Activated CD4-positive, alpha-beta T cell treated with anti-CD3 and anti-CD28 coated beads, Interleukin-2, amount 10 ng/mL, durations not matched to agents 7 days and 5 days (primary cell): Measurements from ENCODE around the gene NOXA1. TPM values are rescaled to one million over a fixed set of nuclear protein-coding genes. Genes with fewer than 3 reads are reported as not detected.

Experiments used
- CTCF ChIA-PET: fragments of 350-600 bp; sonication (Branson Sonifier 250); formaldehyde crosslinking; loops from one replicate; lab custom pipeline; 2021; ENCODE audit warnings: antibody characterized with exemption; lab: Charles Lee
- POLR2A ChIA-PET: fragments of 350-600 bp; sonication (Branson Sonifier 250); formaldehyde crosslinking; loops from one replicate; lab custom pipeline; 2021; ENCODE audit warnings: antibody characterized with exemption; lab: Charles Lee
- DNase-seq: peaks from one replicate; pipeline ENCODE4 v3.0.0-alpha.2; 2020
- H3K27ac Mint-ChIP-seq: one replicate; pipeline ENCODE4 v1.8.0; 2021; ENCODE audit warnings: mild to moderate bottlenecking, moderate library complexity, mixed read lengths
- H3K27me3 Mint-ChIP-seq: one replicate; pipeline ENCODE4 v1.8.0; 2021; ENCODE audit warnings: mixed read lengths
- H3K36me3 Mint-ChIP-seq: one replicate; pipeline ENCODE4 v1.8.0; 2021; ENCODE audit warnings: low read depth, mixed read lengths
- H3K4me1 Mint-ChIP-seq: one replicate; pipeline ENCODE4 v1.8.0; 2021; ENCODE audit warnings: mixed read lengths
- H3K4me3 Mint-ChIP-seq: one replicate; pipeline ENCODE4 v1.8.0; 2021; ENCODE audit warnings: mild to moderate bottlenecking, moderate library complexity, mixed read lengths
- H3K9me3 Mint-ChIP-seq: one replicate; pipeline ENCODE4 v1.8.0; 2021; ENCODE audit warnings: mixed read lengths
- total RNA-seq, 2 experiments: library from RNA; stranded (reverse); gene quantifications; one replicate each; pipeline ENCODE4 v1.2.3, GENCODE V29; 2021

Gene NOXA1
- total RNA-seq, 2 experiments from 2014 or later, result 0.46 to 1.1 TPM

- no peaks in the 10 kb centered on the region for H3K4me1 Mint-ChIP-seq
- DNase-seq, result no peak
- H3K9me3 Mint-ChIP-seq, result no peaks in the 10 kb centered on the region
- H3K27ac Mint-ChIP-seq, result no peak overlapping the region
- POLR2A ChIA-PET, result no interaction called here
- CTCF ChIA-PET, result no interaction called here
- H3K4me3 Mint-ChIP-seq, result no peak overlapping the region
- H3K36me3 Mint-ChIP-seq, result no peaks in the 10 kb centered on the region
- peaks cover 11% of the 10 kb centered on the region for H3K27me3 Mint-ChIP-seq
Measured at GRCh38 chr9:137428841-137429545, 5.8 kb downstream of the NOXA1 start.

GRCh38 chr9:137429546-137429890, 6.3 kb downstream of the NOXA1 start:
- Mint-ChIP-seq H3K36me3 (no peaks in the 10 kb centered on the region), H3K27me3 (peaks cover 6% of the 10 kb centered on the region), H3K4me3 (no peak overlapping the region), H3K4me1 (no peaks in the 10 kb centered on the region), H3K27ac (no peak overlapping the region), H3K9me3 (no peaks in the 10 kb centered on the region)
- ChIA-PET POLR2A (no interaction called here), CTCF (no interaction called here)
- DNase-seq, result no peak

DNA sequence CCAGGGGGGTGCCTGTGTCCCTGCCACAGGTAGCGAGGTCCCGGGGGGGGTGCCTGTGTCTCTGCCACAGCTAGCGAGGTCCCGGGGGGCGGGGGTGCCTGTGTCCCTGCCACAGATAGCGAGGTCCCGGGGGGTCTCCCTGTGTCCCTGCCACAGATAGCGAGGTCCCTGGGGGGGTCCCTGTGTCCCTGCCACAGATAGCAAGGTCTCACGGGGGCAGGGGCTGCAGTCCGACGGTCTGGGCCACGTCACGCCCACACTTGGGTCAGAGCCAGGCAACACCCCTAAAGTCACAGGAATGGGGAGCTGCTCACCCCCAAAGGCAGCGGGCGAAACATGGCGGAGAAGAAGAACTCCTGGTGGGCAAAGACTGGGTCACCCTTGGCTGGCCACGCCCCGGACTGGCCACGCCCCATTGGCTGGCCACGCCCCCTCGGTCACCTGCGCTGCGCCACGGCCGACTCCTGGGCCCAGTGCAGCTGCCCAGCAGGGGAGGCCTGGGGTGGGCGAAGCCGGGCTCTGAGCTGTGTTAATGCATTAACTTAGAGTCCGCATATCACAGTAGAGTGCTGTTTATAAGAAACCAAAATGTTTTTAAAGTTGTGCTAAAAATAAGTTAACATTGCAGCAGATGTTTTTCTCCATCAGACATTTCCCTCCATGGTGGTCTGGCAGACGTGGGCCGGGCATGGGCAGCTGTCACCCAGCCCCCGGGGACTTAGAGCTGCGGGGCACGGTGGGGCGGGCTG, 7.0 kb downstream of the NOXA1 start:
- ChIA-PET CTCF (interaction anchor here (0.7 kb wide), 1 partner anchor 16 kb away, joined by 3 read pairs; no protein-coding TSS in a partner anchor), POLR2A (no interaction called here)
- Mint-ChIP-seq H3K36me3 (no peaks in the 10 kb centered on the region), H3K27me3 (no peaks in the 10 kb centered on the region), H3K9me3 (no peaks in the 10 kb centered on the region), H3K4me1 (no peaks in the 10 kb centered on the region), H3K27ac (no peak overlapping the region), H3K4me3 (no peak overlapping the region)
- no peak for DNase-seq

DNA sequence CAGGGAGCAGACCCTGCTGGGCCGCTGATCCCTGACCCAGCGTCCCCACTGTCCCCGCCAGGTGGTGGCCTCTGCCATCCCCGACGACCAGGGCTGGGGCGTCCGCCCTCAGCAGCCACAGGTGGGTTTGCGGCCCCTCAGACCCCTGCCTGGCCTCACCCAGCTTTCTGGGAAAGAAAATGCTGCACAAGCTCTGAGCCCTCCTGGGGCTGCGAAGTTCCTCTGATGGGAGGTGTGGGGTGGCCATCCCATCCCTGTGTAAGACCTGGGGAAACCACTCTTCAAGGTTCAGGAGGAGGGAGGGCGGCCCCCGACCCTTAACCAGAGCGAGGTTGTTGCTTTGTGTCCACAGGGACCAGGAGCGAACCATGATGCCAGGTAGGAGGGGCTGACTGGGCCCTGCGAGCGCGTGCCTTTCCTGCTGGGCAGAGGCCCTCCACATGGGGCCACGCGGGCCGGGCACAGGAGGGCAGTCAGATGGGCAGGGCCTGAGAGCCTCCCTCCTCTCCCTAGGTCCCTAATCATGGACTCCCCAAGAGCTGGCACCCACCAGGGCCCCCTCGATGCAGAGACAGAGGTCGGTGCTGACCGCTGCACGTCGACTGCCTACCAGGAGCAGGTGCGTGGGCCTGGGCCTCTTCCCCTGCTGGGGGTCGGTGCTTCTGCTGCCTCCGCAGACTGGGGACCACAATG, 7.7 kb downstream of the NOXA1 start:
- DNase-seq, result no peak
- no peaks in the 10 kb centered on the region for H3K4me1 Mint-ChIP-seq
- CTCF ChIA-PET, result interaction anchor here (0.7 kb wide), 1 partner anchor 15 kb away, joined by 3 read pairs; no protein-coding TSS in a partner anchor
- H3K9me3 Mint-ChIP-seq, result no peaks in the 10 kb centered on the region
- H3K27ac Mint-ChIP-seq, result no peak overlapping the region
- no peaks in the 10 kb centered on the region for H3K27me3 Mint-ChIP-seq
- no peaks in the 10 kb centered on the region for H3K36me3 Mint-ChIP-seq
- H3K4me3 Mint-ChIP-seq, result no peak overlapping the region
- POLR2A ChIA-PET, result no interaction called here

- no peaks in the 10 kb centered on the region for H3K27me3 Mint-ChIP-seq
- no peaks in the 10 kb centered on the region for H3K9me3 Mint-ChIP-seq
- DNase-seq, result no peak
- CTCF ChIA-PET, result interaction anchor here (0.8 kb wide), 1 partner anchor 8 kb away, joined by 3 read pairs; the partner anchor contains the start of genes EXD3 and NOXA1
- no peaks in the 10 kb centered on the region for H3K36me3 Mint-ChIP-seq
- H3K27ac Mint-ChIP-seq, result no peak overlapping the region
- no peaks in the 10 kb centered on the region for H3K4me1 Mint-ChIP-seq
- no peak overlapping the region for H3K4me3 Mint-ChIP-seq
- POLR2A ChIA-PET, result no interaction called here
Measured at GRCh38 chr9:137431416-137431931, 8.3 kb downstream of the NOXA1 start.

DNA sequence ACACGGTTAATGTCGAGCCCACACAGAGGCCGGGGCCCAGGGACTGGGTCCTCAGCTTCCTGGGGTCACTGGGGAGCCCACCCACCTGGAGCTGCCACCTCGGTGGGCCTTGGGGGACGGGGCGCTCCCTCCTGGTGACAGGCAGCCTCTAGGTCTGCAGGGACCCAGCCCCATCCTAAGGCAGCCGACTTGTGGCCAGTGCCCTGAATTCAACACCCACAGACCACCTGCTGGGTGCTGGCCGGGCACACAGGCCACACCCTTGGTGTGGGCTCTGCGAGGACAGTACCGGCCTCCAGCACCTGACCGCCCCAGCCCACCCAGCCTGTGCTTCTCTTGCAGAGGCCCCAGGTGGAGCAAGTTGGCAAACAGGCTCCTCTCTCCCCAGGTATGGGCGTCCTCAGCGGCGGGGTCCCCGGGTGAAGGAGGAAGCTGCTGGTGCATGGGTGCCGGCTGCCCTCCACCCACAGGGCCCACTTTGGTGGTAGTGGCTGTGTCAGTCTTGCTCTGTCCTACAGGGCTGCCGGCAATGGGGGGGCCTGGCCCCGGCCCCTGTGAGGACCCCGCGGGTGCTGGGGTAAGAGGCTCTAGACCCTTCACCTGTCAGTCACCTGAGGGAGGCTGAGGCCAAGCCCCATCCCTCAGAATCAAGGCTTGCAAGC, 9.6 kb downstream of the NOXA1 start:
- POLR2A ChIA-PET, result no interaction called here
- Mint-ChIP-seq H3K9me3 (no peaks in the 10 kb centered on the region), H3K4me1 (no peaks in the 10 kb centered on the region), H3K27ac (no peak overlapping the region), H3K4me3 (no peak overlapping the region), H3K27me3 (no peaks in the 10 kb centered on the region), H3K36me3 (no peaks in the 10 kb centered on the region)
- DNase-seq, result no peak
- CTCF ChIA-PET, result interaction anchor here (1.6 to 2.3 kb wide), 2 partner anchors 10 to 11 kb away, joined by 6 to 13 read pairs; partner anchors contain the start of genes EXD3 and NOXA1

GRCh38 chr9:137433349-137433915, 10.2 kb downstream of the NOXA1 start:
- Mint-ChIP-seq H3K9me3 (no peaks in the 10 kb centered on the region), H3K27ac (no peak overlapping the region), H3K27me3 (no peaks in the 10 kb centered on the region), H3K4me1 (no peaks in the 10 kb centered on the region), H3K4me3 (no peak overlapping the region), H3K36me3 (no peaks in the 10 kb centered on the region)
- no peak for DNase-seq
- CTCF ChIA-PET, result interaction anchor here (1.6 to 2.3 kb wide), 2 partner anchors 10 kb away, joined by 6 to 13 read pairs; partner anchors contain the start of genes EXD3 and NOXA1
- POLR2A ChIA-PET, result no interaction called here

DNA sequence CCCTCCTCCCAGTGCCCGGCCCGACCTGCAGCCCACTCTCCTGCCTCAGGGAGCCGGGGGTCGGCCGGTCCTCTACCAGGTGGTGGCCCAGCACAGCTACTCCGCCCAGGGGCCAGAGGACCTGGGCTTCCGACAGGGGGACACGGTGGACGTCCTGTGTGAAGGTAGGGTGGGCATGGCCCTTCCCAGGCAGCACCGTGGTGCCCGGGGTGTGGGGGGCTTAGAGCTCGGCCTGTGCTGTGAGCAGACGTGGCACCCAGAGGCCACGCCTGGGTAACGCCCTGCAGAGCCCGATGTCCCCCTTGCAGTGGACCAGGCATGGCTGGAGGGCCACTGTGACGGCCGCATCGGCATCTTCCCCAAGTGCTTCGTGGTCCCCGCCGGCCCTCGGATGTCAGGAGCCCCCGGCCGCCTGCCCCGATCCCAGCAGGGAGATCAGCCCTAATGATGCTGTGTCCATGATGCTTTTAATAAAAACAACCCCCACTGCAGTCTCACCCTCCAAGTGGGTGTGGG, 10.8 kb downstream of the NOXA1 start:
- POLR2A ChIA-PET, result no interaction called here
- no peaks in the 10 kb centered on the region for H3K27me3 Mint-ChIP-seq
- no peak overlapping the region for H3K4me3 Mint-ChIP-seq
- no peaks in the 10 kb centered on the region for H3K9me3 Mint-ChIP-seq
- DNase-seq, result no peak
- H3K4me1 Mint-ChIP-seq, result no peaks in the 10 kb centered on the region
- no peak overlapping the region for H3K27ac Mint-ChIP-seq
- CTCF ChIA-PET, result interaction anchor here (1.6 to 2.3 kb wide), 2 partner anchors 10 to 11 kb away, joined by 6 to 13 read pairs; partner anchors contain the start of genes EXD3 and NOXA1
- H3K36me3 Mint-ChIP-seq, result no peaks in the 10 kb centered on the region

DNA sequence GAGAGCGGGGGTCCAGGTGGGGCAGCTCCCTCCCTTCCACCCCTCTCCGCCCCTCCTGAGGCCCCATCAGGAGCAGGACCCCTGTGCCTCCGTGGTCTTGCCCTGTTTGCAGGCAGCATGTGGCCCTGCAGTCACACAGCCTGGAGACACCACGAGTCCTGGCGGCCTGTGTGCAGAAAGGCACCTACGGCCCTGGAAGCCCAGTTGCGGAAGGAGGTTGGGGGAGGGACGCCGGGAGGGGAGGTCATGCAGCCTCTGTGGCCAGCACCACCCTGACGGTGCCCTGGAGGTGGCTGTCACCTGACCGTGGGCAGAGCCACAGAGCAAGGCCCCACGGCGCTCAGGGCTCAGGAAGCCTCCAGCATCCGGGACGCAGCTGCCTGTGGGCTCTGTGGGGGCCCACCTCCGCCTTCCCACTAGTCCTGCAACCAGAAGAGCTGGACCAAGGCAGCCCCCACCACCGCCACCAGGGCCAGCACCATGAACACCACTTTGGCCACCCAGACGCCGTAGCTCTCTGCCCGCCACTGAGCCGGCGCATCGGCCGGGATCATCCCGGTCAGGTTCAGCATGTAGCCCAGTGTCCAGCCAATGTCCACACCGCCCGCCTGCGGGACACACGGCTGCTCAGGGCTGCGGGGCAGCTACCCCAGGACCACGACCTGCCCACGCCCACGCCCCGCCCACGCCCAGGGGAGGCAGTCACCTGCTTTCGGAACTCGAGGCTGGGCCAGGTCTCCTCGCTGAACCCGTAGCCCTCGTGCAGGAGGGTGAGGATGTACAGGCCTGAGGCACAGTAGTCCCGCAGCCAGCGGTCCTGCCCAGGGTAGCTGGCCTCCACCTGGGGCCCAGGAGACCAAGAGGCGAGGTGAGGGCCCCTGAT, 11.5 kb downstream of the NOXA1 start:
- Mint-ChIP-seq H3K36me3 (no peaks in the 10 kb centered on the region), H3K27me3 (peaks cover 4% of the 10 kb centered on the region), H3K4me3 (no peak overlapping the region), H3K27ac (no peak overlapping the region), H3K9me3 (no peaks in the 10 kb centered on the region), H3K4me1 (peaks cover 2% of the 10 kb centered on the region)
- no peak for DNase-seq
- POLR2A ChIA-PET, result no interaction called here
- CTCF ChIA-PET, result interaction anchor here (0.7 to 2.3 kb wide), 3 partner anchors 9 to 12 kb away, joined by 3 to 13 read pairs (median 6); partner anchors contain the start of genes EXD3 and NOXA1

GRCh38 chr9:137435381-137435891, 12.2 kb downstream of the NOXA1 start:
- no peaks in the 10 kb centered on the region for H3K36me3 Mint-ChIP-seq
- H3K27ac Mint-ChIP-seq, result no peak overlapping the region
- DNase-seq, result no peak
- ChIA-PET POLR2A (no interaction called here), CTCF (interaction anchor here (0.7 to 2.3 kb wide), 2 partner anchors 8 to 12 kb away, joined by 3 to 13 read pairs; partner anchors contain the start of genes EXD3 and NOXA1)
- no peaks in the 10 kb centered on the region for H3K9me3 Mint-ChIP-seq
- H3K4me1 Mint-ChIP-seq, result peaks cover 2% of the 10 kb centered on the region
- no peak overlapping the region for H3K4me3 Mint-ChIP-seq
- H3K27me3 Mint-ChIP-seq, result peaks cover 4% of the 10 kb centered on the region
